Stromal cell of bone marrow (primary cell): ENCODE results near the gene PTH2.
A peak's percentile ranks its signal among the peaks of the same experiment; 100 is the strongest.
"Not testable (repeated sequence)": the region's sequence is repeated elsewhere in the genome, so short reads cannot be mapped to it uniquely, and the experiment has no call there.

Experiments used
- DNase-seq: peaks from one replicate; pipeline ENCODE4 v3.0.0-alpha.2; 2012; ENCODE audit warnings: low read depth

Gene PTH2

DNA sequence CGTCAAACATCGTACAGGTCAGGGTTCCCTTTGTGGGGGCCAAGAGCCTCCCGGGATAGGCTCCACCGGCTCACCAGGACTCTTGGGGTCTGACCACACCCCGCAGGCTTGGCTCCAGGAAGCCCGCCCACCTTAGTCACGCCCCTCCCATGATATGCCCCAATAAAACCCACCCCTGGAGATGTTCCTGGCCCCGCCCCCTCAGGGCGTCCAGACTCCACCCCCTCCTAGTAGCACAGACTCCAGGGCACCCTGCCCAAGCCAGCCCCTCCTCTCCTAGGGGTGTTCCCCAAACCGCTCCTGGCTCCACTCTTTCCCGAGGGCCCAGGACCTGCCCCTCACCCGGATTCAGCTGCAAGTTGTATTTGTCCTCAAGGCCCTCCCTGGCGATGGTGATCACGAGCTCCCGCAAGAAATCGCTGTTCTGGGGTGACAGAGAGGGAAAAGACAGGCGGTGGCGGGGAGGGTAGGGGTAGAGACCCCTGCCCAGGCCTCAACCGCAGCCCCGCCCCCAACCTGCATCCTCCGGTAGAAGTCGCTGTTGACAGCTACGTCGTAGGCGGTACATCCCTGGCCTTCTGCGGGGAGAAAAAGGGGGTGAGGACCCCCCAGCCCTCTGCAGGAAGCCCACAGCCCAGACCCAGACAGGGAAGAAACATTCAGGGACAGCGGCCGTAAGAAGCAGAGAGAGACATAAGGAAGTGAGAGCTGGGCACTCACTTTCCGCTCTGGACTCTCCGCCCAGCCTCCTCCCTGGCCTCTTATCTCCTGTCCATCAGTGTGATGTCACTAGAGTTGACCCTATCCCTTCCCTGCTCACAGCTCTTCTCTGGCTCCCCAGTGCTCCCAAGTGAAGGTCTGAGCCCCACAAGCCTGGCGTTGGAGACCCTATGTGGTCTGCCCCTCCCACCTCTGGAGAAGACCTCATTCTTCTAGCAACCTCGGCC is 24.5 kb upstream of the PTH2 start:
- DNase-seq = no peak

DNA sequence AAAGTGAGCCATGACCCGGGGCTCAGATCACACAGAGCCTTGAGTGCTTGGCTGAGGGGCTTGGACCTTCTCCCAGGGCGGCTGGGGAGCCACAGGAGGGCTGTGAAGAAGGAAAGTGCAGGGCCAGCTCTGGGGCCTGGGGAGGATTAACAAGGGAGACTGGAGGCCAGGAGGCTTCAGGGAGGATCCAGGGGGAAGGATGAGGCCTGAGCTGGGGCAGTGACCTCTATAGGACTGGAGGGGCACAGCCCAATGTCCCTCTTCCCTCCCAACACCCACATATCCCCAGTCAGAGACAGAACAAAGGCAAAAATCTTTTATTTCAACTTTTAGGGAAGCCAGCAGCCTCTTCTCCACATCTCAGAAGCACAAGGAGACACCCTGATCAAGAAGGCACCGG is 22.8 kb upstream of the PTH2 start:
- no peak for DNase-seq

DNA sequence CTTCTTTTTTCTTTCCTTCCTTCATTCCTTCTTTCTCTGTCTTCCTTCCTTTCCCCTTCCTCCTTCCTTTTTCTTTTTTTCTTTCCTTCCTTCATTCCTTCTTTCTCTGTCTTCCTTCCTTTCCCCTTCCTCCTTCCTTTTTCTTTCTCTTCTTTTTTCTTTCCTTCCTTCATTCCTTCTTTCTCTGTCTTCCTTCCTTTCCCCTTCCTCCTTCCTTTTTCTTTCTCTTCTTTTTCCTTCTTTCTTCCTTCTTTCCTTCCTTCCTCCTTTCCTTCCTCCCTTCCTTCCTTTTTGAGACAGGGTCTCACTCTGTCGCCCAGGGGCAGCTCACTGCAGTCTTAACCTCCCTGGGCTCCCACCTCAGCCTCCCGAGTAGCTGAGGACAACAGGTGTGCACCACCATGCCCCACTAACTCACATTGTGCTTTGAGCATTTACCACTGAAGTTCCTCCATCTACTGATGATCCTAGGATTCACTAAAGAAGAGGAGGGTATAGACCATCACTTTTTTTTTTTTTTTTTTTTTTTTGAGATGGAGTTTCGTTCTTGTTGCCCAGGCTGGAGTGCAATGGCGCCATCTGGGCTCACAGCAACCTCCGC is 21.0 kb upstream of the PTH2 start:
- not testable (repeated sequence) for DNase-seq

DNA sequence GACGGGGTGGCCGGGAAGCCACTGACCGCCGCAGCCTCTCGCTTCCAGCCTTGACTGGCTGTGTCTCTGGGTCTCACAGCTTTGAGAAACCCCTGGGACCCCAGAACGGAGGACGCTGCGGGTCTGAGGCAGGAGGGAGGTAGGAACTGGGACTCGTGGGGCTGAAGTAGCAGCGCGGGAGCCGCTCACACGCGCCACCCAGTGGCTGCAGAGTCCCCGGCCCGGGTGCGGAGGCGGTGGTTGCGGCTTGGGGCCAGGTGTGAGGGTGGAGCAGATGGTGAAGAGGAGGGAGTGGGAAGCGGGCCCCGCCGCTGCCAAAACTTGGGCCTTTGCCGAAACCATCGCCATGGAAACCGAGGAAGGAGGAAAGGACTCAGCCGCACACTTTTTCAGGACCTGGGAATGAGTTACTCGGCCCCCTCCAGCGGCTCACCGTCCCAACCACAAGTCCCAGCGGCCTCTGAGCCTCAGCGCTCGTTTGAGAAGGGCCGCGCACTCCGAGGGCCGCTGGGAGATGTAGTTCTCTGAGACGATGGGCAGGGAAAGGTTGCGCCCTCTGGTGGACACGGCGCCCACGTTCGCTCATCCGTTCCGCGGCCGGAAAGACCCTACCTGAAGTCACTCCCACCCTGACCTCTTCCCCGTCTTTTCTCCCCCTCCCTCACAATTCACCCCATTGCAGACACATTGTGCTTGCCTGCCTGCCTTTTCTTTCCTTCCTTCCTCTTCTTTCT is 20.3 kb upstream of the PTH2 start:
- DNase-seq = peak; percentile 92

DNA sequence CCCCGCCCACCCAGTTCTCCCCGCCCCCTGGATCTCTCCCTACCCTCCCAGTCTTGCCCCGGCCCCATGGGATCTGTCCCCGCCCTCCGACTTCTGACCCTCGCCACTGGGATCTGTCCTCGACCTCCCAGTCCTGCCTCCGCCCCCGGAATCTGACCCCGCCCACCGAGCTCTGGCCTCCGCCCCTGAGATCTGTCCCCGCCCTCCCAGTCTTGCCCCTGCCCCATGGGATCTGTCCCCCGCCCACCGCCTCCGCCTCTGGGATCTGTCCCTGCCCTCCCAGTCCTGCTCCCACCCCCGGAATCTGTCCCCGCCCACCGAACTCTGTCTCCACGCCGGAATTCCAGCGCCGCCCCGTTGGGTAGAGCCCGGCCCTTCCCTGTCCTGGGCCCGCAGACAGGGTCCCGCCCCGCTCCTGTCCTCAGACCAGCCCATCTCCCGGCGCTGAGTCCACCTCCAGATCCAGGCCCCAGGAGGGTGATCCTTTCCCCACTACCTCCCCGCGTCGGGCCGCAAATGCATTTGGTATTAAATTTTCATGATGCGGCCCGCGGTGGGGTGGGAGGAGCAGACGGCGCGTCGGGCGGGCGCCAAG is 19.6 kb upstream of the PTH2 start:
- peak; percentile 71 for DNase-seq

DNA sequence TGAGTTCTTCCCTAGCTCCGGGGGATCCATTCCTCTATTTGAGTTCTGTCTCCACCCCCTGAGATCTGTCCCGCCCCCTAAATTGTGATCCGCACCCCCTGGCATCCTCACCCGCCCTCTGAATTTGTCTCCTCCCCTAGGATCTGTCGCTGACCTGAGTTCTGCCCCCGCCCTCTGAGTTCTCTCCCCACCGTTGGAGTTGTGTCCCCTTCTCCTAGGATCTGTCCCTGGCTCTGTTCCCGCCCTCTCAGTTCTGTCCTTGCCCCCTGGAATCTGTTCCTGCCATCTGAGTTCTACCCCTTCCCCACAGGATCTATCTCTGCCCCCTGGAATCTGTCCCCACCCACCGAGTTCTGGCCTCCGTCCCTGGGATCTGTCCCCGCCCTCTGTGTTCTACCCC is 19.1 kb upstream of the PTH2 start:
- no peak for DNase-seq

DNA sequence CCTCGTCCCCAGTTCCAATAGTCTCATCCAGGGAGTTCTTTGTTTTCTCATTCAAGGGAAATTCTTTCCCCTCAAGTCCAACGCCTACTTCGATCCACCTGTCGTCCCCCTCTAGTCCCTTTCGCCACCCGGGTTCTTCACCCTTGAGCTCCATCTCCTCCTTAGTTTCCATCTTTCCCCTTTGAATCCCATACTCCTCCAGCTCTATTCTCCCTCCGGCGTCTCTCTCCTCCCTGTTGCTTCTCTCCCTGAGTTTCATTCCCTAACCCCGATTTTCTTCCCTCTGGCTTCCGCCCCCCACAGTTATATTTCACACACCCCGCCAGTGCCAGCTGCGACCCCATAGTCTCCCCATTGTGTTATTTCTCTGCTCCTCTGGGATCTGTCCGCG is 18.7 kb upstream of the PTH2 start:
- no peak for DNase-seq

DNA sequence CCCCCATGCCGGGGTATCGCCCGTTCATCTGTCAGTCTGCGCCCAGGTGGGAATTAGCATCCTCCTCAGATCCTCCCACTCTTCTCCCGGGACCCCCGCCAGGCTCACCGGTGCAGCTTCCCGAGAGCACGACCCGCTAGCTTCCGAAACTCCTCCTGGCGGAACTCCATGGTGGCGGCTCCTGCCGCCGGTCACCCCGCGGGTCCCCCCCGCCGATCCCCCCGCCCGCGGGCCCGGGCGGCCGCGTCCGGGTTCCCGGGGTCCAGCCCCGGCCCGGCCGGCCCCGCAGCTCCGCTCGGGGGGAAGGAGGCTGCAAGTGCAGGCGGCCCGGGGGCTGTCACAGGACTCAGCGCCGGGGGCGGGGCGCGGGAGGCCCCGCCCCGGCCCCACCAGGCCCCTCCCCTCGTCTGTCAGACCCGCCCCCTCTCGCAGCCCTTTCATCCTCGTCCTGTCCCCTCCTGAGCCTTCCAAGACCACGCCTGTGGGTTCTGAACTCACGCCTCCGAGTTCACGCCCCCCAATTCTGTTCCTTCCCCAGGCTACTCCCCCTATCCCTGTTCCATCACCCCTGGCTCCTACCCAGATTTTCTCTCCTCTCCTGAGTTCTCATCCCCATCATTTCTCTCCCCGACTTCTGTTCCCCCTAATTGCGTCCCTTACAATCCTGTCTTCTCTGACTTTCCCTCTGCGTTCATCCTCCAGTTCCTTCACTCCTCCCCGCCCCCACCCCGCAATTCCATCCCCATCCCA is 18.1 kb upstream of the PTH2 start, which contains the start of gene SLC17A7:
TSS of gene SLC17A7 (minus strand) at position 318 of the 750 bp plus-strand sequence. CDS start at position 170, 148 bp downstream.
- DNase-seq = no peak

DNA sequence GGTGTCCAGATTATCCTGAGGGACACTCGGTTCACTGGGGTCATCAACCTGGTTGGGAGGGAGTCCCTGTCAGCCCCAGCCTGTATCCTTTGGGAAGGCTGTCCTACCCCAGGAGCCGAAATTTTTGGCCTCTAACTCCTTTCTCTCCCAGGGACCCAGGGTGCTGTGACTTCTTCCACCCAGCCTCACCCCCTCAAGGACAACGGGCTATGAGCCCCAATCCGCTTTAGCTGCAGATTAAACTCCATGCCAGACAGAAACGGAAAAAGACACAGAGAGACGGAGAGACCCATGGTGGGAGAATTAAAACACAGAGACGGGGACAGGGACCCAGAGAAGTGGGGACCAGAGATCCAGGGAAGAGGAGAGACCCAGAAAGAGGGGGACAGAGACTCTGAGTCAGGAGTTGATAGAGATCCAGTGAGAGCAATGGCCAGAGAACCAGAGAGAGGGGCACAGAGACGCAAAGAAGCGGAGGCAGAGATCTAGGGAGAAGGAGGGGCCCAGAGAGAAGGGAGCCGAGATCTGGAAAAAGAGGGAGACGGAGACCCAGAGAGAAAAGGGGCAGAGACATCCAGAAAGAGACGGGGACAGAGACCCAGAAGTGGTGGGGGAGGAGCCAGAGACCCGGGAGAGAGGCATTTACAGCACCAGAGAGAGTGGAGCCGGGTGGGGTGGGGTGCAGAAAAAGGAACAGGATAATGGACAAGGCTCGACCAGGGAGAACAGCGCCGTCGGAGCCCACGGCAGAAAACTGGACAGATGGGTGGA is 17.4 kb upstream of the PTH2 start:
- DNase-seq = no peak

DNA sequence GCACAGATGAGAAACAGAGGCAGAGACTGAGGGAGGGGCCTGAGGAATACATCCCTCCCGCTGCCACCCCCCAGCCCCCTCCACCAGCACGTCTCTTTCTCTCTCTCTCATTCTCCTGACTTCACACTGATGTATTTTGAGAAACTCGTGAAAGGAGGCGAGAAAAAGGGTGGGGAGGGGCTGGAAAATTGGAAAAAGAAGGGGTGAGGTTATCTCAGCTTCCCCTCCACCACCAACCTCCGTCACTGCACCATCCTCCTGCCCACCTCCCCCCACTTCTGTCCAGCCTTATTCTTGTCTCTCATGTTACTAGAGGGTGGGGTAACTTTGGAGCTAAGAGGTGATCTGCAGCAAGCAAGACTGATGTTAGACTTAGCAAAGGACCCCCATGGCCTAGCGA is 16.6 kb upstream of the PTH2 start:
- DNase-seq = no peak

DNA sequence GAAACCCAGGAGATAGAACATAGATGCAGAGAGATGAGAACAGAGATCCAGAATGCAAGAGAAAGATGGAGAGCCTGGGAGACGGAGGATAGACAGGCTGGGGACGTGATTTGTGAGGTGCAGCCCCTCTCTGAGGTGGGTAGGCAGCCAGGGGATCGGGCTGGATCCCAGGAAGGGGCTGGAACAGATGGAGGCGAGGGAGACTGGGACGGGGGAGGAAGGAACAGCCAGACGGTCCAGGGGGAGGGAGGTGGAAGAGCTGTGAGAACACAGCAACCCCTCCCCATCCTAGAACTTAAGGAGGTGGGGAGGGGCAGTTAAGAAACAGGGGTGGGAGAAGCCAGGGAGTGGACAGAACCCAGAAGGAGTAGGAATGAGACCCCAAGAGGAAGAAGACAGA is 15.0 kb upstream of the PTH2 start:
- no peak for DNase-seq

DNA sequence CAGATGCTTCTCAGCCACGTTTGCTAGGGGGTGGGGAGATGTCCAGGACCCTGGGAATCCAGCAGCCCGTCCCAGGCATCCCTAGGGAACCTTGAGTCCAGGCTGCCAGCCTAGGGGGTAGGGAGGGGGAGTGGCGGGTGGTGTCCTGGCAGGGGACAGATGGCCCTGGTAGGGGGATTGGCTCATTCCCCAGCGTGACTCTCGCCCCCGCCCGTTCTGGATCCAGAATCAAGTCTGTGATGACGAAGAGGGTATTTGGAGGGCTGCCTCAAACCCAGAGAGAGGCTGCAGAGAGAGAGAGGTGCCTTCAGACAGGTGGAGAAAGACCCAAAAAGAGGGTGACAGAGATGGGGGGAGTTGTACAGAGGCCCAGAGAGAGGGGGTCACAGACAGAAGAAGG is 14.0 kb upstream of the PTH2 start:
- no peak for DNase-seq

DNA sequence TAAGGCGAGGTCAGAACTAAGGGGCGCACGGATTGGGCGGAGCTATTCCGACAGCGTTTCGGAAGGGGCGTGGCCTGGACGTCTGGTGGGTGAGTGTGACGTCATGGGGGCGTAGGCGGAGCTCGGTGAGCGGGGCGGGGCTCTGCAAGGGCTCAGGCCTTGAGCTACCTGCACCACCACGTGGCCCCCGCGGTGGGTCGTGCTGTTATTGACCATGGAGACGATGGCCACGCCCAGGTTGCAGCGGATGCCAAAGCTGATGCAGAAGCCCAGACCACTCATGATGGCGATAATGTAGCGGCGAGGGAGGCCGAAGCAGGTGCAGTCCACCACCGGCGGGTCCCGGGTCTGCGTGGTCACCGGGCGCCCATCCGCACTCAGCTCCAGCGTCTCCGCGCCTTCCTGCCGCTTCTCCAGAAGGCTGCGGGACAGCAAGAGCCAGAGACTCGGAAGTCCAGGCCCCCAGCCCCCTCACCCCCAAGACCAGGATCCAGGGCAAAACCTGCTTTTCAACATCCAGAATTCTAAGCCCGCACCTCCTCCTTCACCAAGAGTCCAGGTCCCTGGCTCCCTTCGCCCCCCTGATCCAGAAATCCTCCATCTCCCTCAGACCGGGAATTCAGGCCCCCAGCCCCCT is 13.3 kb upstream of the PTH2 start:
- DNase-seq = no peak

DNA sequence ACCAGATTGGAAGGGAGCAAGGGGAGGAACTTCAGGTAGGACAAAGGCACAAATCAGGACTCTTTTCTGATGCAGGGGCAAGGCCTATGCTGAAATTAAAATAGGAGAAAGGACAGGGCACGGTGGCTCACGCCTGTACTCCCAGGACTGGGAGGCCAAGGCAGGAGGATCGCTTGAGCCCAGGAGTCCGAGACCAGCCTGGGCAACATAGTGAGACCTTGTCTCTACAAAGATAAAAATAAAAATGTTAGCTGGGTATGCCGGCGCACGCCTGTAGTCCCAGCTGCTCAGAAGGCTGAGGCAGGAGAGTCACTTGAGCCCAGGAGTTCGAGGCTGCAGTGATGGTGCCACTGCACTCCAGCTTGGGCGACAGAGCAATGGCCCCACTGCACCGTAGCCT is 12.4 kb upstream of the PTH2 start:
- no peak for DNase-seq

DNA sequence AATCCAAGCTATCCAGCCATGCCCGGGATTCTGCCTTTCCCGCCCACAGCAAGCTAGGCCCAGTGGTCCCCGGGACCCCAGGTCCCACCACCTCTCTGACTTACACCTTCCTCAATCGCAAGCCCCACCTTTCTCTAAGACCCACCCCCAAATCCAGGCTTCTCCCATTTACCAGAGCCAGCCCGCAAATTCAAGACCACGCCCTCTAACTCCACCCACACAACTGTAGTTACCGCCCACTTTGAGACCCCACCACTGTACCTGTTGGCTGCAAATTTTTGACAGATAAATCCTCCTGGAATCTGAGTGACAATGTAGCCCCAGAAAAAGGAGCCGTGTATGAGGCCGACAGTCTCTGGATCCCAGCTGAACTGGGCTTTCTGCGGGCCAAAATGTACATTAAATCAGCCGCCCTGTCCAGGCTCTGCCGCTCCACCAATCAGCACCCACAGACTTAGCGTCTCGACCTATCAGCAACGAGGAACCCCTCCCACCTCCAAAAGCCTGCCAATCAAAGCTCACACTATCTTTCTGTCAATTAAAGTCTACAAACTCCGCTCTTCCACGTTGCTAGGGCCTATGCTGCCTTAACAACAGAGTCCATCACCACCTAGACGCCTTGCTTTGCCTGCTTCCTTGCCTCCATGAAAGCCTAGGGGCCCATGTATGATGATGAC is 11.8 kb upstream of the PTH2 start:
- DNase-seq = no peak

DNA sequence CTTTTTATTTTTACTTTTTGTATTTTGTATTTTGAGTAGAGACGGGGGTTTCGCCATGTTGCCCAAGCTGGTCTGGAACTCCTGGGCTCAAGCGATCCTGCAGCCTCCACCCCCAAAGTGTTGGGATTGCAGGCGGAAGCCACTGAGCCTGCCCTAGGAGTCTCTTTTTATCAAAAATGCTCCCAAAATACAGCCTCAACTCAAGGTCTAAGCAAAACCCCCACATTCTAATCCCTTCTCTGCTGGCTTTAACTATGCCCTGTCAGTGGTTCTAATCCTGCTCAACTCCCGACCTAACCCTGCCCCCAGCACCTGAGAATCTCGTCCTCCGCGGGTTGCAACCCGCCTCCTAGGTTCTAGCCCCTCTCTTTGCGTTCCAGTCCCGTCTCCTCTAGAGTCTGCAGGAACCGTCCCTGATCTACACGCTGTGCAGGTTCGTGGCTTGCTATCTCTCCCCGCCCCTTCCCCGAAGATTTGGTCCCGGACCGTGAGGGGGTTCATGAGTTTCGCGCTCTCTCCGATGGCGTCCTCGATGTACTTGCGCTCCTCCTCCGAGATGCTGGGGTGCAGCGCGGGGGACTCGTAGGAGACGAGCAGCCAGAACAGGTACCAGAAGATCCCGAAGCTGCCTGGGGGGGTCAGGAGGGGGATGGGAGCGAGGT is 10.1 kb upstream of the PTH2 start:
- DNase-seq = no peak

DNA sequence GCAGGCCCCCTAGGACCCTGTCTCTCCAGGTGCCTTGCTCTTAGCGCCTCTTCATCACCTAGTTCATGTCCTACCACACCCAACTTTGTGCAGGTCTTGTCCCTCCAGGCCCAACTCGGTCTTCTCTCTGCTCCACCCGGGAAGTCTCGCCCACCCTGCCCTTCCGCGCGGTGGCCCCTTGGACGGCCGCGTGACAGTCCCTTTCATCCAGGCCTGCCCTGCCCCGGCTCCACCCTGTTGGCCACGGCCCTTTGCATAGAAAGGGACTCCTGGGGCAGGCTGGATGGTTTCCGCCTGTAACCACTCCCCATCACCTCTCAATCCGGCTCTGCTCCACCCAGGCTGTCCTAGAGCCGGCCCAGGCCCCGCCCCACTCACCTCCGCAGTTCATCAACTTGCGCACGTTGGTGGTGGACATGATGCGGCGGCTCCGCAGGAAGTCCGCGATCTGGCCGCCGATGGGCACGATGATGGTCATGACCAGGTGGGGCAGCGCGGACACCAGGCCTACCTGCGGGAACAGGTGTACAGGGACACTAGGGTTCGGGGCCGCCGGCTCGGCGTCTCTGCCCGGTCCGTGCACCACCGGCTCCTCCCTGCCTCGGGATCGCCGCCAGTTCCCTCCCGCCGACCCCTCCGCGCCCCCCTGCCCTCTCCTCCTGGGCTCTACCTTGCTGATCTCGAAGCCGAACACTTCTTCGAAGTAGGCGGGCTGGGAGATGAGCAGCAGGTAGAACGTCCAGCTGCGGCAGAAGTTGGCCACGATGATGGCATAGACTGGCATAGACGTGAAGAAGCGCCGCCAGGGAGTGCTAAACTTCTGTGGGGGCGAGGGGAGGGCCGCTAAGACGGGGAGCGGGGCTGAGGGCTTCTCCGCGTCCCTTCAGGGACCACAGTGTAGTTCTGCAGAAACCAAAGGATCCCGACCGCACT is 9.2 kb upstream of the PTH2 start:
- DNase-seq = no peak

DNA sequence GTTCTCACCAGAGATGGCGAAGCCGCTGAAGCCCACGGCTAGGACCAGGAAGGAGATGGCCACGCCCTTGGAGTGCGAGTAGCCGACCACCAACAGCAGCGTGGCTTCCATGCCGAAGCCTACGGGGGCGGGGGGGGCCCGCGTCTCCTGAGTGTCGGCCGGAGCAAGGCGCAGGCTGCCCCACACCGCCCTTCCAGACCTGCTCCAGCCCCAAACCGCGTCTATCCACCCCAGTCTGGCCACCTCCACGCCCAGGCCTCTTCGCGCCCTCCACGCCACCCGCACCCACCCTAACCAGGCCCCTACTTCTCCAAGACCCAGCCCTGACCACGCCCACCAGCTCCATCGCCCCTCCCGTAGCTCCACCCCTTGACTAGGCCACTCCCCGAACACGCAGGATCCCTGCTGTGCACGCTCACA is 8.1 kb upstream of the PTH2 start:
- DNase-seq = no peak
